ENCODE data around the gene SULT1E1. TPM values are rescaled to one million over a fixed set of nuclear protein-coding genes. Genes with fewer than 3 reads are reported as not detected.
A peak's percentile ranks its signal among the peaks of the same experiment; 100 is the strongest.
"Not testable (repeated sequence)": the region's sequence is repeated elsewhere in the genome, so short reads cannot be mapped to it uniquely, and the experiment has no call there.

SULT1E1 gene
- total RNA-seq, 6 experiments from 2014 or later: 5.1 to 22.3 (median 6.6) TPM

DNA sequence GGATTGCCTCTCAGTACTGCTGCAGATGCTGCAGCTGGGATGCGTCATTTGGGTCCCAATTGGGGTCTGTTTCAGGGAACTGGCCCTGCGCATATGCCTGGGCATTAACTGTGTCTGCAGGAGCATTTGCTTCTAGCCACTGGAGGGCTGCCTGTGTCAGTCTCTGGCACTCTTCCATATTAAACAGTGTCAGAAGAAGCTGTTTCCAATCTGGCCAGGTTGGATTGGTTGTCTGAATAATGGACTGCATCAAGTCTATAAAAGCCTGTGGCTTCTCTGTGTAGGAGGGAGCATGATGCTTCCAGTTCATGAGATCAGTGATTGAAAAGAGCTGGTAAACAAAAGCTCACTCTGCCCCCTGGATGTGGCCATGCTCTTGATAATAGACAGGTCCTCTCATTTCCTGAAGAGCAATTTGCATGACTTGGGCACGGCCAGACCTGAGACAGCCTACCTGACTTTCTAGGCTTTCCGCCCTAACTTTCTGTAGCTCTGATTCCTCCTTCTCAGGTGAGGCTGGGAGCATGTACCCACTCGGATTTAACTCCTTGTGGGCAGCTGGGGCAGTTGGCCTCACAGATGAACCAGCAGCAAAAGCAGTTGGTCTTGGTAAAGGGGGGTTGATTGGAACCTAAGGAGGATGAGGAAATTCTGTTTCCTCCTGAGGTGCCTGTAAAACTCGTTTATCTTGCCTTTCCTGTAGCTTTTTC is 29.2 kb downstream of the SULT1E1 start:
- TF ChIP-seq CTCF (IDR thresholded peaks at IDR 0.05) (peak in 2 of 4 donors; percentile 12 to 30), POLR2A (IDR thresholded peaks at IDR 0.05) (peak; percentile 32)
- 34% methylated on average over 4 of the region's 6 CpGs for WGBS (ENCODE audit: insufficient coverage, low coverage, low lambda C conversion rate, missing lambda C conversion rate)
- H3K4me3 ChIP-seq: no peak overlapping the region
- H3K9me3 ChIP-seq: no peaks in the 10 kb centered on the region
- H3K27ac ChIP-seq: peak overlapping the region; percentile 13 to 60 (median 53)
- ATAC-seq (peak; percentile 82 to 86 (median 86)), DNase-seq (peak; percentile 48 to 70 (median 57))
- H3K27me3 ChIP-seq: no peaks in the 10 kb centered on the region
- peaks cover 0 to 41% (median 17%) of the 10 kb centered on the region in 4 donors for H3K4me1 ChIP-seq
- no peaks in the 10 kb centered on the region for H3K36me3 ChIP-seq
- intact Hi-C loops (cut with DNase I): no loop called here

GRCh38 chr4:69830192-69830559 is 29.8 kb downstream of the SULT1E1 start:
- no peaks in the 10 kb centered on the region for H3K27me3 ChIP-seq
- no peaks in the 10 kb centered on the region for H3K9me3 ChIP-seq
- intact Hi-C loops (cut with DNase I): no loop called here
- TF ChIP-seq POLR2A (IDR thresholded peaks at IDR 0.05) (no peak), CTCF (IDR thresholded peaks at IDR 0.05) (no peak)
- peaks cover 0 to 41% (median 17%) of the 10 kb centered on the region in 4 donors for H3K4me1 ChIP-seq
- no peaks in the 10 kb centered on the region for H3K36me3 ChIP-seq
- H3K27ac ChIP-seq: no peak overlapping the region
- ATAC-seq (no peak), DNase-seq (no peak)
- H3K4me3 ChIP-seq: no peak overlapping the region
- WGBS (ENCODE audit: insufficient coverage, low coverage, low lambda C conversion rate, missing lambda C conversion rate): 53% methylated on average over 2 of the region's 2 CpGs

DNA sequence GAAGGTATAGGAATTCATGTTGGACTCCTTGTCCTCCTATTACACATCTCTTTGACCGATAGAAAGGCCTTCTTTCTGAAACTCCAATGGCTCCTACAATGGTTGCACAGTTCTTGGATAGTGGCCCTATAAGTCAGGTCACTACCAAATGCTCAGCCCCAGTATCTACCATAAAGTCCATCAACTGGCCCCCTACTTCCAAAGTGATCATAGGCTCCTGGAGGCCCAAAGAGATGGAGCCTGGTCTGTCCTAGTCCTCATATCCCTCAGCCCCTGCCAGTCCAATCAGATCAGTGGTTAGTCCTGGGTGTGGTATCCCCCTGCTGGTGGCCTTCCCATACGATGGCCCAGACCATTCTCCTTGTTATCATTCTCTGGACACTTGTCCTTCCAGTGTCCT is 30.3 kb downstream of the SULT1E1 start:
- 60% methylated on average over 1 of the region's 2 CpGs for WGBS (ENCODE audit: insufficient coverage, low coverage, low lambda C conversion rate, missing lambda C conversion rate)
- ATAC-seq (no peak), DNase-seq (no peak)
- intact Hi-C loops (cut with DNase I): loop anchor here in 1 of 2 donors (10.0 kb wide), 1 partner anchor 65 kb away; the partner anchor contains the start of gene SULT1B1
- Histone ChIP-seq H3K4me3 (no peak overlapping the region), H3K27me3 (no peaks in the 10 kb centered on the region), H3K9me3 (no peaks in the 10 kb centered on the region), H3K4me1 (peaks cover 0 to 41% (median 17%) of the 10 kb centered on the region in 4 donors), H3K27ac (no peak overlapping the region), H3K36me3 (no peaks in the 10 kb centered on the region)
- TF ChIP-seq CTCF (IDR thresholded peaks at IDR 0.05): no peak
- no peak for TF ChIP-seq POLR2A (IDR thresholded peaks at IDR 0.05)

- TF ChIP-seq POLR2A (IDR thresholded peaks at IDR 0.05) (no peak), CTCF (IDR thresholded peaks at IDR 0.05) (no peak)
- Histone ChIP-seq H3K27ac (no peak overlapping the region), H3K9me3 (no peaks in the 10 kb centered on the region), H3K36me3 (no peaks in the 10 kb centered on the region), H3K4me3 (no peak overlapping the region), H3K27me3 (no peaks in the 10 kb centered on the region), H3K4me1 (peaks cover 0 to 41% (median 19%) of the 10 kb centered on the region in 4 donors)
- 92% methylated on average over 2 of the region's 3 CpGs for WGBS (ENCODE audit: insufficient coverage, low coverage, low lambda C conversion rate, missing lambda C conversion rate)
- intact Hi-C loops (cut with DNase I): loop anchor here in 1 of 2 donors (10.0 kb wide), 1 partner anchor 64 kb away; the partner anchor contains the start of gene SULT1B1
- ATAC-seq (no peak), DNase-seq (no peak)
Measured at GRCh38 chr4:69828828-69829227, 31.1 kb downstream of the SULT1E1 start.

DNA sequence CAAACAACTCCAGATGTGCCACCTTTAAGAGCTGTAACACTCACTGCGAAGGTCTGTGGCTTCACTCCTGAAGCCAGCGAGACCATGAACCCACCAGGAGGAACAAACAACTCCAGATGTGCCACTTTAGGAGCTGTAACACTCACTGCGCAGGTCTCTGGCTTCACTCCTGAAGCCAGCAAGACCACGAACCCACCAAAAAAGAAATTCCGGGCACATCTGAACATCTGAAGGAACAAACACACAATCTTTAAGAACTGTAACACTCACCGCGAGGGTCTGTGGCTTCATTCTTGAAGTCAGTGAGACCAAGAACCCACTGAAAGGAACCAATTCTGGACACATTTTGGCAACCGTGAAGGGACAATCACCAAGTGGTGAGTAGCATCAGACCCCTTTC is 34.9 kb downstream of the SULT1E1 start:
- ATAC-seq, H3K4me1 ChIP-seq, H3K9me3 ChIP-seq, H3K27ac ChIP-seq, DNase-seq, H3K27me3 ChIP-seq, H3K4me3 ChIP-seq, H3K36me3 ChIP-seq: not testable (repeated sequence)
- intact Hi-C loops (cut with DNase I): loop anchor here in 1 of 2 donors (10.0 kb wide), 1 partner anchor 60 kb away; the partner anchor contains the start of gene SULT1B1
- 70% methylated on average over 8 of the region's 8 CpGs for WGBS (ENCODE audit: insufficient coverage, low coverage, low lambda C conversion rate, missing lambda C conversion rate)

Measured in right lobe of liver (tissue), 6 donors.